Transverse colon (tissue), 4 donors: ENCODE results near the gene PDE2A. TPM values are rescaled to one million over a fixed set of nuclear protein-coding genes. Genes with fewer than 3 reads are reported as not detected.
A peak's percentile ranks its signal among the peaks of the same experiment; 100 is the strongest.

Source experiments
- DNase-seq: peaks from one replicate; pipeline ENCODE4 v3.0.0-alpha.2; 2019
- H3K27ac ChIP-seq, 4 donors: fragments of 200-600 bp; sonication (generic); 2 replicates each; pipeline ENCODE4 v1.5.1; 2016 to 2018; ENCODE audit warnings: inconsistent platforms in 4 of 4
- H3K27me3 ChIP-seq: fragments of 200-600 bp; sonication (generic); 2 replicates; pipeline ENCODE4 v1.5.1; 2017; ENCODE audit warnings: inconsistent platforms
- H3K36me3 ChIP-seq, 4 donors: fragments of 200-600 bp; sonication (generic); 2 replicates each; pipeline ENCODE4 v1.5.1; 2017 to 2019; ENCODE audit warnings: inconsistent platforms in 4 of 4
- H3K4me1 ChIP-seq, 4 donors: fragments of 200-600 bp; sonication (generic); 2 replicates each; pipeline ENCODE4 v1.5.1; 2017 to 2020; ENCODE audit warnings: inconsistent platforms in 4 of 4
- H3K4me3 ChIP-seq, 4 donors: fragments of 200-600 bp; sonication (generic); 1 replicate in 1 of 4; 2 replicates in 3 of 4; pipeline versions ENCODE4 v1.5.1 to v1.6.1; 2017 to 2019; ENCODE audit warnings: inconsistent platforms in 4 of 4
- H3K9me3 ChIP-seq, 2 donors: fragments of 200-600 bp; sonication (generic); 2 replicates each; pipeline ENCODE4 v1.5.1; 2017 to 2019; ENCODE audit warnings: inconsistent platforms in 2 of 2
- CTCF ChIP-seq, 5 experiments: fragments of 200-600 bp in 3 of 5; fragments of 450-650 bp in 2 of 5; sonication (generic) in 3 of 5; IDR thresholded peaks; 1 replicate in 2 of 5; 2 replicates in 3 of 5; pipeline ENCODE4 v1.5.1; 2016 to 2017; ENCODE audit warnings: antibody characterized with exemption in 5 of 5, inconsistent platforms in 3 of 5, mild to moderate bottlenecking in 2 of 5, moderate library complexity in 1 of 5
- EP300 ChIP-seq: sonication (generic); formaldehyde crosslinking; IDR thresholded peaks from one replicate; pipeline ENCODE4 v1.6.1; 2017; ENCODE audit warnings: antibody characterized with exemption, low read depth
- POLR2A ChIP-seq: fragments of 450-650 bp; IDR thresholded peaks from one replicate; pipeline ENCODE4 v1.6.1; 2016; ENCODE audit warnings: antibody characterized with exemption, mild to moderate bottlenecking, moderate library complexity
- POLR2AphosphoS5 ChIP-seq, 3 donors: sonication (generic); formaldehyde crosslinking; IDR thresholded peaks; one replicate each; pipeline ENCODE4 v1.6.1; 2016; ENCODE audit warnings: antibody characterized with exemption in 3 of 3
- WGBS, 2 donors: methylation state at CpG; one replicate each; pipeline ENCODE4 v1.1.5; 2018; ENCODE audit warnings: low coverage in 1 of 2; 5-methylcytosine and 5-hydroxymethylcytosine counted together
- in situ Hi-C, 4 donors: fragments of 200-750 bp; cut with MboI; loops; one replicate each; pipeline versions ENCODE4 v1.15.0 to v1.15.1; 2017; ENCODE audit warnings: low sequenced_read_pairs in 3 of 4, low pct_ligation_motif_present in 1 of 4, low pct_unique_long_range_greater_than_20kb in 1 of 4
- intact Hi-C: fragments of 100-400 bp; cut with DNase I; formaldehyde crosslinking; loops from one replicate; pipeline ENCODE4 v1.15.1; 2023; ENCODE audit warnings: low total_unique reads
- total RNA-seq, 4 donors: library from RNA; depleted of rRNA; stranded (reverse); fragments of >200 nt; gene quantifications; one replicate each; pipeline ENCODE4 v1.1.0, GENCODE V29; 2016

PDE2A gene
- total RNA-seq, 4 donors from 2014 or later: 6.6 to 41.9 (median 17.1) TPM

- H3K4me1 ChIP-seq: peaks cover 0 to 6% (median 0%) of the 10 kb centered on the region in 4 donors
- DNase-seq: no peak
- H3K4me3 ChIP-seq: no peak overlapping the region
- no peaks in the 10 kb centered on the region for H3K27me3 ChIP-seq
- in situ Hi-C loops (no loop called here), intact Hi-C loops (no loop called here)
- H3K27ac ChIP-seq: no peak overlapping the region
- no peak for TF ChIP-seq POLR2A
- no peak for TF ChIP-seq CTCF (IDR thresholded peaks at IDR 0.05)
- TF ChIP-seq POLR2AphosphoS5 (IDR thresholded peaks at IDR 0.05): no peak
- no peak for TF ChIP-seq EP300
- WGBS, 2 donors: 73 to 75% methylated on average over 3 to 13 of the region's 13 CpGs
- no peaks in the 10 kb centered on the region for H3K36me3 ChIP-seq
- no peaks in the 10 kb centered on the region for H3K9me3 ChIP-seq
Measured at GRCh38 chr11:72605973-72606747, 68.1 kb downstream of the PDE2A start.

- TF ChIP-seq CTCF (IDR thresholded peaks at IDR 0.05) (no peak), EP300 (no peak), POLR2A (no peak), POLR2AphosphoS5 (IDR thresholded peaks at IDR 0.05) (no peak)
- no peak overlapping the region for H3K27ac ChIP-seq
- H3K27me3 ChIP-seq: no peaks in the 10 kb centered on the region
- no peaks in the 10 kb centered on the region for H3K36me3 ChIP-seq
- H3K4me3 ChIP-seq: no peak overlapping the region
- intact Hi-C loops (no loop called here), in situ Hi-C loops (no loop called here)
- peaks cover 0 to 13% (median 0%) of the 10 kb centered on the region in 4 donors for H3K4me1 ChIP-seq
- H3K9me3 ChIP-seq: no peaks in the 10 kb centered on the region
- WGBS, 2 donors: 55% methylated on average over 1 of the region's 1 CpG; no CpG with 5 or more reads in 1 of the 2 donors
- DNase-seq: no peak
Measured at GRCh38 chr11:72604256-72604655, 70.0 kb downstream of the PDE2A start.

GRCh38 chr11:72602250-72602904 lies 71.8 kb downstream of the PDE2A start:
- Histone ChIP-seq H3K4me3 (no peak overlapping the region), H3K9me3 (no peaks in the 10 kb centered on the region), H3K27me3 (no peaks in the 10 kb centered on the region), H3K36me3 (no peaks in the 10 kb centered on the region), H3K27ac (peak overlapping the region in 1 of 4 donors; percentile 32), H3K4me1 (peaks cover 0 to 17% (median 0%) of the 10 kb centered on the region in 4 donors)
- 48 to 61% methylated on average over 4 to 11 of the region's 11 CpGs for WGBS, 2 donors
- TF ChIP-seq EP300 (no peak), POLR2A (no peak), CTCF (IDR thresholded peaks at IDR 0.05) (no peak), POLR2AphosphoS5 (IDR thresholded peaks at IDR 0.05) (no peak)
- intact Hi-C loops: no loop called here
- DNase-seq: peak; percentile 47
- in situ Hi-C loops: no loop called here

GRCh38 chr11:72600557-72600956 lies 73.7 kb downstream of the PDE2A start:
- no peaks in the 10 kb centered on the region for H3K27me3 ChIP-seq
- H3K9me3 ChIP-seq: no peaks in the 10 kb centered on the region
- TF ChIP-seq EP300 (no peak), CTCF (IDR thresholded peaks at IDR 0.05) (no peak), POLR2AphosphoS5 (IDR thresholded peaks at IDR 0.05) (no peak), POLR2A (no peak)
- no peak overlapping the region for H3K27ac ChIP-seq
- peak; percentile 30 for DNase-seq
- WGBS, 2 donors: 53% methylated on average over 4 to 9 of the region's 9 CpGs
- intact Hi-C loops (no loop called here), in situ Hi-C loops (no loop called here)
- H3K4me1 ChIP-seq: peaks cover 0 to 13% (median 0%) of the 10 kb centered on the region in 4 donors
- H3K36me3 ChIP-seq: no peaks in the 10 kb centered on the region
- H3K4me3 ChIP-seq: no peak overlapping the region
